ENCODE data around the gene ERC1.

ERC1 gene

DNA sequence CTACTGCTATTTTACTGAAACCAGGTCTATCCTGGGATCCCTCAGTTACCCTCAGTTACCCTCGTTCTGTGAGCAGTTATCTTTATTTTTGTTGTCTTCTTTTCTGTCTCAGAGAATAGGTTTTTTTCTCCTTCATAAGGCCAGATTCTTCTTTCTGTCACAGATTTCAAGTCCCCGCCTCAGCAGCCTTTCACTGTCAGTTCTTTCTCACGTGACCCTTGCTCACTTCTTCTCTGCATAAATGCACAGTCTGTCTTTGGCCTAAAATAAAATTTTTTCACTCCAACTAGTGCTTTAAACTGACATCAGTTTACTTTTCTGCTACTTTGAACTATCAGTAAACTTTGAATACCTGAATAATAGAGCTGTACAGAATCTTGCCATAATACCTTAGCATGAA, 299.7 kb downstream of the ERC1 start:
- H3K4me2 ChIP-seq (ENCODE audit: low read depth, low read length): no peak overlapping the region
- TF ChIP-seq EZH2phosphoT487 (IDR thresholded peaks at IDR 0.05; ENCODE audit: low read length) (no peak), EZH2 (optimal IDR thresholded peaks at IDR 0.05; ENCODE audit: low read depth, low read length) (no peak)
- TF ChIP-seq, protein P1, sequence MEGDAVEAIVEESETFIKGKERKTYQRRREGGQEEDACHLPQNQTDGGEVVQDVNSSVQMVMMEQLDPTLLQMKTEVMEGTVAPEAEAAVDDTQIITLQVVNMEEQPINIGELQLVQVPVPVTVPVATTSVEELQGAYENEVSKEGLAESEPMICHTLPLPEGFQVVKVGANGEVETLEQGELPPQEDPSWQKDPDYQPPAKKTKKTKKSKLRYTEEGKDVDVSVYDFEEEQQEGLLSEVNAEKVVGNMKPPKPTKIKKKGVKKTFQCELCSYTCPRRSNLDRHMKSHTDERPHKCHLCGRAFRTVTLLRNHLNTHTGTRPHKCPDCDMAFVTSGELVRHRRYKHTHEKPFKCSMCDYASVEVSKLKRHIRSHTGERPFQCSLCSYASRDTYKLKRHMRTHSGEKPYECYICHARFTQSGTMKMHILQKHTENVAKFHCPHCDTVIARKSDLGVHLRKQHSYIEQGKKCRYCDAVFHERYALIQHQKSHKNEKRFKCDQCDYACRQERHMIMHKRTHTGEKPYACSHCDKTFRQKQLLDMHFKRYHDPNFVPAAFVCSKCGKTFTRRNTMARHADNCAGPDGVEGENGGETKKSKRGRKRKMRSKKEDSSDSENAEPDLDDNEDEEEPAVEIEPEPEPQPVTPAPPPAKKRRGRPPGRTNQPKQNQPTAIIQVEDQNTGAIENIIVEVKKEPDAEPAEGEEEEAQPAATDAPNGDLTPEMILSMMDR (IDR thresholded peaks at IDR 0.05; ENCODE audit: low read length): no peak

DNA sequence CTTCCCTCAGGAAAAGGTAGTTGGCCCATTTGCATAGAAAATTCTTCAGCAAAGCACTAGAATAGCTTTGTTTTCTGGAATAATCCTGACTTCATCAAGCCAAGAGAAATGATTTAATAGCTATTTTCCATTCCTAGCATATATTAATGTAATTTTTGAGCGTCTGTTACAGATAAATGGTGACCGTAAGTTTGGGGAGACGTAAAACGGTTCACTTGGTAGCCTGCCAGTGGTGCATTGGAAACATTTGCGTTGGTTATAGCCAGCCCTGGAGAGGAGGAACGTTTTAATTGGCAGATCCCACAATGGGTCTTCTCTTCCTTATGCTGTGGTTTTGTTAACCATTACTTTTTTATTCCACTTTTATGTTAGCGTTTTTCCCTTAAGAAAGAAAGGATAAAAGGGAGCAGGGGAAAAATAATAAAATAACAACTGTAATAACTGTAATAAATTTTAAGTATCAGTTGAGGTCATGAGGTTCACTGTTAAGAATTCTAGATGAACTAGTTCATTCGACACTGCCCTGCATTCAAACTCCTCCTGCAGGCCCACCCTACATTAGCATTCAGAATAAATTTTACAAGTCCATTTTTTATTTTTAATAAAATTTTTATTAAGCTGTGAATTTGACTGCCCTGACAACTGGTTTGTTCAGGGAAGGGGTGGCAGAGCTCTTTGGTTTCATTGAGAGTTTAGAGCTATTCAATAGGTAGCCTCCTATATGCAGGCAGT, 300.7 kb downstream of the ERC1 start:
- Histone ChIP-seq H3K4me1 (ENCODE audit: low read length) (no peaks in the 10 kb centered on the region), H4K20me1 (ENCODE audit: insufficient read depth, low read length) (no peaks in the 10 kb centered on the region), H3K9me2 (replicated peaks; ENCODE audit: insufficient read depth, low read length) (no peaks in the 10 kb centered on the region), H3K27me3 (replicated peaks; ENCODE audit: insufficient read depth, low read length) (no peaks in the 10 kb centered on the region), H3K4me3 (ENCODE audit: low read length) (no peak overlapping the region), H3K9ac (ENCODE audit: low read length) (no peak overlapping the region), H3K4me2 (ENCODE audit: low read depth, low read length) (no peak overlapping the region), H3K9me3 (replicated peaks; ENCODE audit: insufficient read depth, low read length) (no peaks in the 10 kb centered on the region), H3K27ac (ENCODE audit: low read length) (no peak overlapping the region), H3K79me2 (ENCODE audit: low read length) (no peaks in the 10 kb centered on the region), H3F3A (ENCODE audit: insufficient read depth, low read length) (no peaks in the 10 kb centered on the region), H2AFZ (ENCODE audit: low read length) (no peak overlapping the region), H3K36me3 (replicated peaks; ENCODE audit: insufficient read depth, low read length) (no peaks in the 10 kb centered on the region)
- DNase-seq: no peak
- TF ChIP-seq EZH2phosphoT487 (IDR thresholded peaks at IDR 0.05; ENCODE audit: low read length): no peak
- TF ChIP-seq, protein P1 (IDR thresholded peaks at IDR 0.05; ENCODE audit: low read length): no peak
- no peak for TF ChIP-seq EZH2 (optimal IDR thresholded peaks at IDR 0.05; ENCODE audit: low read depth, low read length)

More for the DNA sequence above, 299.7 kb downstream of the ERC1 start:
- Histone ChIP-seq H3K36me3 (replicated peaks; ENCODE audit: insufficient read depth, low read length) (no peaks in the 10 kb centered on the region), H3K9me3 (replicated peaks; ENCODE audit: insufficient read depth, low read length) (no peaks in the 10 kb centered on the region), H3K27me3 (replicated peaks; ENCODE audit: insufficient read depth, low read length) (no peaks in the 10 kb centered on the region), H3K9me2 (replicated peaks; ENCODE audit: insufficient read depth, low read length) (no peaks in the 10 kb centered on the region), H3F3A (ENCODE audit: insufficient read depth, low read length) (no peaks in the 10 kb centered on the region), H3K27ac (ENCODE audit: low read length) (no peak overlapping the region), H3K9ac (ENCODE audit: low read length) (no peak overlapping the region), H2AFZ (ENCODE audit: low read length) (no peak overlapping the region), H3K4me1 (ENCODE audit: low read length) (no peaks in the 10 kb centered on the region), H3K4me3 (ENCODE audit: low read length) (no peak overlapping the region), H4K20me1 (ENCODE audit: insufficient read depth, low read length) (no peaks in the 10 kb centered on the region), H3K79me2 (ENCODE audit: low read length) (no peaks in the 10 kb centered on the region)
- DNase-seq: no peak

DNA sequence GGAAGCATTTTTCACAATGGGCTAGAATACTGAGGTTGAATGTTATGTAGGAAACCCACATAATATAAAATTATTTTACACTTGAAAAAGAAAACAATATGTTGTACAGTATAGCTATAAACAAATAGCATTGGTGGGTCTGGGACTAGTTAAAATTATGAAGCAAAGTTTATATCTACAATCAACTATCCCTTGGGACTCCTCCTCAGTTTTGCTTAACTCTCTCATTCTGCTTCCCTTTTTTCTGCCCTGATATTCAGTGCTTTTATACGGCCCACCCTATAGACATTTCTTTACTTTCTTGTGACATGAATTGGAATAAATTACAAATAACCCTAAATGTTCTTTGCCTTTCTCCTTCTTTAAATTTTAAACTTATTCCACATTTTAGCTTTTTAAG, 302.9 kb downstream of the ERC1 start:
- Histone ChIP-seq H3K9me3 (replicated peaks; ENCODE audit: insufficient read depth, low read length) (no peaks in the 10 kb centered on the region), H3K4me3 (ENCODE audit: low read length) (no peak overlapping the region), H3K36me3 (replicated peaks; ENCODE audit: insufficient read depth, low read length) (no peaks in the 10 kb centered on the region), H3K27me3 (replicated peaks; ENCODE audit: insufficient read depth, low read length) (no peaks in the 10 kb centered on the region), H3K9ac (ENCODE audit: low read length) (no peak overlapping the region), H3K4me2 (ENCODE audit: low read depth, low read length) (no peak overlapping the region), H3K9me2 (replicated peaks; ENCODE audit: insufficient read depth, low read length) (no peaks in the 10 kb centered on the region), H4K20me1 (ENCODE audit: insufficient read depth, low read length) (no peaks in the 10 kb centered on the region), H3K79me2 (ENCODE audit: low read length) (no peaks in the 10 kb centered on the region), H3K4me1 (ENCODE audit: low read length) (no peaks in the 10 kb centered on the region), H3F3A (ENCODE audit: insufficient read depth, low read length) (no peaks in the 10 kb centered on the region), H3K27ac (ENCODE audit: low read length) (no peak overlapping the region), H2AFZ (ENCODE audit: low read length) (no peak overlapping the region)
- TF ChIP-seq, protein P1 (IDR thresholded peaks at IDR 0.05; ENCODE audit: low read length): no peak
- no peak for TF ChIP-seq EZH2phosphoT487 (IDR thresholded peaks at IDR 0.05; ENCODE audit: low read length)
- DNase-seq: no peak

Data from MM.1S (cell line).